HG02943 (cell line): ENCODE results near the gene SMC4.
"Not testable (repeated sequence)": the region's sequence is repeated elsewhere in the genome, so short reads cannot be mapped to it uniquely, and the experiment has no call there.

Experiments
- ATAC-seq: cut with Tn5 transposase; IDR thresholded peaks from one replicate; pipeline ENCODE4 v1.9.1; 2021; ENCODE audit warnings: mild to moderate bottlenecking, low read depth, moderate library complexity; ENCODE audit not compliant: unreplicated experiment

Gene SMC4

DNA sequence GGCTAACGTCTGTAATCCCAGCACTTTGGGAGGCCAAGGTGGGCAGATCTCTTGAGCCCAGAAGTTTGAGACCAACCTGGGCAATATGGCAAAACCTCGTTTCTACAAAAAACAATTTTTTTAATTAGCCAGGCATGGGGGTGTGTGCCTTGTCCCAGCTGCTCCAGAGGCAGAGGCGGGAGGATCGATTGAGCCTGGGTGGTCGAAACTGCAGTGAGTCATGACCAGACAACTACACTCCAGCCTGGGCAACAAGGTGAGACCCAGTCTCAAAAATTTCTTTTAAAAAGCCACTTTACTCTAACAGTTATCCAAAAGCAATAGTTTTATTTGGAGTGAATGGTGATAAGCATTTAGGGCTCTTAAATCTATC, 37.6 kb downstream of the SMC4 start:
- ATAC-seq = no peak

DNA sequence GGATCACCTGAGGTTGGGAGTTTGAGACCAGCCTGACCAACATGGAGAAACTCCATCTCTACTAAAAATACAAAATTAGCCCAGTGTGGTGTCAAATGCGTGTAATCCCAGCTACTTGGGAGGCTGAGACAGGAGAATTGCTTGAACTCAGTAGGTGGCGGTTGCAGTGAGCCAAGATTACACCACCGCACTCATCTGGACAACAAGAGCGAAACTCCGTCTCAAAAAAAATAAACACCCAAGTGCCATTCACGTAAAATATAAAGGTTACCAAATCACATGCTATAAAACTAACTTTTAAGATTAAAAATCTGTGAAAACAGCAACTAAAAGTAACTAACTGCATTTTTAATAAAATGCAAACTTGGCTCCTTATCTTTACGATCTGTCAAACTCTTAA, 41.2 kb downstream of the SMC4 start:
- no peak for ATAC-seq

DNA sequence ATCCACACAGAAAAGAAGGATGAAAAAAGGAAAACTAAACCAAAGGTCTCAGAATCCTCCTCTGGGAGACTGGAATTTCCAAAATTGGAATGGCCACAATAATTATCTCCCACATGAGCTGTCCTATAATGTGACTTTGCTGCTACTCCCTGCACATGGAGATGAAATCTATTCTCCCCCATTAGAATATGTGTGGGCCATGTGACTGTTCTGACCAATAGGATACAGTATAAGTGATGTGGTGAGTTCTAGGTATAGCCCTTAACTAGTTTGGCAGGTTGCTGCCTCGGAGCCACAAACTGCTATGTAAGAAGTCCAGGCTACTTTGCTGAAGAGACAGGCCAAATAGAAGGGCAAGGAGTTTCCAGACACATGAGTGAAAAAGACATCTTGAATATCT, 45.0 kb downstream of the SMC4 start:
- ATAC-seq = no peak

DNA sequence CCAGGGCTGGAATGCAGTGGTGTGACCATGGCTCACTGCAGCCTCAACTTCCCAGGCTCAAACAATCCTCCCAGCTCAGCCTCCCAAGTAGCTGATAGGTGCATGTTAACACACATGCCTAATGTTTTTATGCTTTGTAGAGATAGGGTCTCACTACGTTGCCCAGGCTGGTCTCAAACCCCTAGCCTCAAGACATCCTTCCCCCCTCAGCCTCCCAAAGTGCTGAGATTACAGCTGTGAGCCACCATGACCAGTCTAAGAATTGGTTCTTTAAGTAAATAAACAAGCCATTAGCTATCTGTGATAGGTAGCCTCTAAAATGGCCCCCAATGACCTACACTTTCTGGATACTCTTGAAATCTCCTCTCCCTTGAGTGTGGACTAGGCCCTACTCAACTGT, 46.4 kb downstream of the SMC4 start:
- ATAC-seq = no peak

DNA sequence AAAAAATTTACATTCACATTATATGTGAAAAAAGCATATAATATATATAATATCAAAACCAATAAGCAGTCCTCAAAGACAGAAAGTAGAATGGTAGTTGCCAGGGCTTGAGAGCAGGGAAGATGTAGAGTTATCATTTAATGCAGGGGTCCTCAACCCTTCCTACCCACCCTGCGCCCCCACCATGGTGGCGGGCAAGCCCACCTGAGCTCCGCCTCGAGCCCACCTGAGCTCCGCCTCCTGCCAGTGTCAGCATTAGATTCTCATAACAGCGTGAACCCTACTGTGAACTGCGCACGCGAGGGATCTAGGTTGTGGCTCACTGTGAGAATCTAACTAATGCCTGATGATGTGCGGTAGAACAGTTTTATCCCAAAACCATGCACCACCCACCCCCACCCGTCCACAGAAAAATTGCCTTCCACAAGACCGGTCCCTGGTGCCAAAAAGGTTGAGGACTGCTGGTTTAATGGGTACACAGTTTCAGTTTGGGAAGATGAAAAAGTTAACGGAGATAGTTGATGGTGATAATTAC, 47.1 kb downstream of the SMC4 start:
- ATAC-seq = no peak

DNA sequence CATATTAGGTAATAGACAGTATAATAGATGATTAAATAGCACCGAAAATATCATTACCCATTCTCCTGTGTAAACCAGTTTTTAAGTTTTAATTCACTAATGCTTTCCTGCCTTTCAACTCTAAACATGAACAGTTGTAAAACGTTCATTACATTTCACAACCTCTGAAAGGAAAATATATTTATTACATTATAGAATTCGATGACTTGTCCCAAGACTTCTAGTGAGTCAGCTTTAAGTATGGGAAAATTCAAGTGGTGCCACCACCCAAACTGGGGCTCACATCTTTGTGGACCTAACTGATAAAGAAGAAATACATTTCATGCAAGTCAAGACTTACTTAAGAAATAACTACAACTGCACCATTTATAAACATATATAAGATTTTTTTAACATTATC, 48.1 kb downstream of the SMC4 start:
- no peak for ATAC-seq

DNA sequence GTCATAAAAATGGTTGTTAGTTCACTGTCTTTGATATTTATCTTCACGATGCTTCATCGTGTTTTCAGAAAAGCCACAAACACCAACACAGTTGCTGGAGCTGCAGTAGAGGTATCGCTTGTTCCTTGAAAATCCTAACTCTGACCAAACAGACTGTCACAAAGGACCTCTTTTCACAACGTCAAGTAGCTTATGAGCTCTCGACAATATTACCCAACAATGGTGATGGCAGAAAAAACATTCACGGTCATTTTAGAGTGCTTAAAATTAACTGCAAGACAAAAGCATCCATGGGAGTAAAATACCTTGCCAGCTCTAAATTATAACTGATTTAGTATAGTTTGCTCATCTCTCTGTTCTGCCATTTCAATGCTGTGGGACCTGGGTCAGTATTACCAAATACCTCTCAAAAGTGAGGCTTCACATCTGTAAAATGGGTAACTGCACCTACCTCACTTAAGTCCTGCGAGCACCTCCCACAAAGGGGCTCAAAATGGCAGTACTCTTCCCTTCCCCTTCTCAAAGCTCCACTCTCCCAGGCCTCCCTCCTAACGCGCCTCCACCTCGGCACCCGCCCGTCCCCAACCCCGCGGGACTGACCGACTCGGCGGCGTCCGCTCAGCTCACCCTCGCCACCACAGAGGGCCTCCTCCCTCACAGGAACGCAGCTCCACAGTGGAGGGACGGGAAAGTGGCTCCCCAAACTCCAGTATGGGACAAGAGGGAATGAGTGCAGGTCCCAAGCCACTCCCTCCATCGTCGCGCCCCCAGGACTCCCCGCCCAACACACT, 49.6 kb downstream of the SMC4 start:
- peak; percentile 40 for ATAC-seq

DNA sequence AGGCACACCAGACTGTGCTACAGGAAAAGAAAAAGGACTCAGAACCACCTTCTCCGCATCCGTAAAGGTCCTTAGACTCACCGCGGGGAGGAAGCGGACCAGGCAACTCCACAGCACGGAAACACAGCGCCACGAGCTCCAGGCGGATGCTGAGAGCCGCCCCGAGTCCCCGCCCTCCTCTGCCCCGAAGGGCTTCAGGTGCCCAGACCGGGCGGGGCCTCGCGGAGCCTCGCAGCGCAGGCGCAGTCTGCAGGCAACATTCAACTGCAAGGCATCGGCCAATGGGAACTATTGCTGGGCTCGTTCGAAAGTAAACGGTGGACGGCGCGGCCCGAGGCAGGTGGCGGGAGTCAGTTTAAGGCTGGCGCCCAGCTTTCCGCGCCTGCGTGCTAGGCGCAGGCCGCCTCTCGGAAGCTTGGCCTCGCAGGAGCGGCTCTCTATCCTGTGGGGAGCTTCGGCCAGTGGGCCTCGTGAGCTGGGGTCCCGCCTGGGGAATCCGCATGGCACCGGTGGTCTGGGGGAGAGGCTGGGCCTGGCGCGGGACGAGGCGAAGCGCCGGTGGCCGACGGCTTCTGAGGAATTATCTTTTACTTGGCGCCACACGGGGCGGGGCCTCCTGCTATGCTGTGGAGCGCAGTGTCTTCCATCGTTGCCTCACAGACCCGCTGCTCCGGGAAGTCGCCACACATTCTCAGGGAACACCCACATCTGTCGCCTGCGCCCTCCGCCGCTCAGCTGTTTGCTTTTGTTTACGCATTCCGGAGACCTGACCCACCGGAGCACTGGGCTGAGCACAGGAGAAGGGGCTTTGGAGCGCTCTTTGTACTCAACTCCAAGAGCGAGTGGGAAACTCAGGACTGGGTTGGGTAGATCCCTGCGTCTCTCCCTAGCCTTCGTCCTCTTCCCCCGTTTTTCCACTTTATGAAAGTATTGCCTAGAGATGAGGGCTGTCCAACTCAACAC, 50.5 kb downstream of the SMC4 start, which contains the start of gene TRIM59:
Gene TRIM59, minus strand, starts transcription at position 151 of the 963 bp plus-strand sequence. CDS start 10,603 bp downstream, outside the sequence.
- ATAC-seq = peak; percentile 95

DNA sequence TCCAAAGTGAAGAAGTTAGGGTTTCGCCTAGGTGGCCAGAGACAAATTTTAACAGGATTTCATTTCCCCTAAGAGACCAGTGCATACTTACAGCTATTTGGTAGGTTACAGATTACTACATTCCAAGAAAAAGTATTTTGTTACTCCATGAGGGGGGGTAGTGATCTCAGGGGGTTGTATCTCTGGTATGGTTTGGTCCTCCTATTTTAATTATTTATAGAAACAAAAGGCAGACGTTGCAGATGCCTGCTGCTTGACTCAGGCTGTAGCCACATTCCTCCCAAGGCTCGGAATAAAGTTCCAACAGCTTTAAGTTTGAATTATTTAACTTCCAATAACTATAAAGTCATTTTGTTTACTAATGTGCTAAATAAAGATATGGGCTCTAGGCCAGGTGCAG, 51.4 kb downstream of the SMC4 start:
- no peak for ATAC-seq

DNA sequence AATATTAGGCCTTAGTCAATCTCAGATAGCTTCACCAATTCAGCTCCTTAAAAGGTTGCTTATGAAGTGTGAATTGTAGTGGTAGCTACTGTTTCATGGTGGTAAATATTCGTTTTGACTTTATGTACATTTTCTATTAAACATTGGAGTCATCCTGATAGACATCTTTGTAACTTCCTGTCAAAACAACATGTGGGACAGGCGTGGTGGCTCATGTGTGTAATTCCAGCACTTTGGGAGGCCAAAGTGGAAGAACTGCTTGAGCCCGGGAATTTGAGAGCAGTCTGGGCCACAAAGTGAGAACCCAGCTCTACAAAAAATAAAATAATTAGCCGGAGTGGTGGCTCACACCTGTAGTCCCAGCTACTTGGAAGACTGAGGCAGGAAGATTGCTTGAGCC, 52.2 kb downstream of the SMC4 start:
- ATAC-seq = no peak

DNA sequence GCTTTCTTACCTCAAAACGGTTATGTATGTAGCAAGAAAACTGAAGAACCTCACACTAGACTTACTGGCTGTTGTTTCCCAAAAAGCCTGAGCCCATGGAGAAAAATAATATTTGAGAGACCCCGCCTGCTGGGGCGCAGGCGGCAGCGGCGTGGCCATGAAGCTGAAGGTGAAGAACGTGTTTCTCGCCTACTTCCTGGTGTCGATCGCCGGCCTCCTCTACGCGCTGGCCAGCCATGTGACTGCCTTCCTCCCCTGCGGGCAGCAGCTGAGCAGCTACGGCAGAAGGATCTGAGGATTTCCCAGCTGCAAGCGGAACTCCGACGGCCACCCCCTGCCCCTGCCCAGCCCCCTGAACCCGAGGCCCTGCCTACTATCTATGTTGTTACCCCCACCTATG, 52.8 kb downstream of the SMC4 start:
- ATAC-seq = not testable (repeated sequence)

DNA sequence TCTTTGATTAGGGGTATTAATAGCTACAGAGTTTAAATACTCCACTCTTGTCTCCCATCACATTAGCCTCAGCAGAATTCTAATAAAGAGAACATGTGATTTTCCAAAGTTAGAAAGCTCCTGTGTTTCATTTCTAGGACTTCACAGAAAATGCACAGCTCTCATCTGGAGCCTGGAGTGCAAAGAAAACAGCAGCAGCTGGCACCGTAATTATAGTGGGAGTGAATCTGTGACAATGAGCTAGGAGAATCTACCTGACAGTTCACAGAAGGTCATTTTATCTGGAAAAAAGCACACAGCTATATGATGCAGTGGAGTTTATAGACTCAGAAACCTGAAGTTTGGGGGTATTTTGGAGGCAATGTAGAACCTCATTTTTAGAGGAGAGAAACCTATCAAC, 55.5 kb downstream of the SMC4 start:
- ATAC-seq = no peak

DNA sequence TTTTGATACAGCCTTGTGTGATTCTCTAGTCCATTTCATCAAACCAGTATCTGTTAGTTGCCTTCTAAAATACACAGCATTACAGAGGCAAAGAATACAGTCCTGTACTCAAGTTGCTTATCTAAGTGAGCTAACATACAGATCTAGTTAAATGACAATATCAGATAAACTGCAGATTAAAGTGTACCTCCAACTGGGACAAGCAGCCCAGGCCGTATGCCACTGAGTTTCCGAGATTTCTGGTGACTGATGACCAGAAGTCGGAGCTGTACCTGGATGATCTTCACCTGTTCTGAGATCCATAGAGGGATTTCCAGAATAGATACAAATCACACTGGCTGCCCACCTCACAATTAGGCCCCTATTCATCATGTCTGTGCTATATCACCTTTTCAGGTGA, 56.4 kb downstream of the SMC4 start:
- no peak for ATAC-seq

DNA sequence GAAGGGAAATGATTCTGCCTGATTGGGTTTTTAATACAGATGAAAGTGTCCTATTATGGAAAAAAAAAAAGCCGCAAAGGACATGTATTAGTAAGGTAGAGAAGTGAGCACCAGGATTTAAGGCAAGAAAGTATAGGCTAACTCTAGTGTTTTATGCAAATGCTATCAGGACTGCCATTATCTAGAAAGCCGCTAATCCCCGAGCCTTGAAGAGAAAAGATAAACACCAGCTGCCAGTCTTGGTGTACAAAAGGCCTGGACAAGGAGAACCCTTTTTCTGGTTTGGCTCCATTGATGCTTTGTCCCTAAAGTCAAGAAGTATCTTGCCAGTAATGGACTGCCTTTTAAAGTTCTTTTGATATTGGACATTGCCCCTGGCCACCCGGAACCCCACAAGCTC, 58.7 kb downstream of the SMC4 start:
- no peak for ATAC-seq

DNA sequence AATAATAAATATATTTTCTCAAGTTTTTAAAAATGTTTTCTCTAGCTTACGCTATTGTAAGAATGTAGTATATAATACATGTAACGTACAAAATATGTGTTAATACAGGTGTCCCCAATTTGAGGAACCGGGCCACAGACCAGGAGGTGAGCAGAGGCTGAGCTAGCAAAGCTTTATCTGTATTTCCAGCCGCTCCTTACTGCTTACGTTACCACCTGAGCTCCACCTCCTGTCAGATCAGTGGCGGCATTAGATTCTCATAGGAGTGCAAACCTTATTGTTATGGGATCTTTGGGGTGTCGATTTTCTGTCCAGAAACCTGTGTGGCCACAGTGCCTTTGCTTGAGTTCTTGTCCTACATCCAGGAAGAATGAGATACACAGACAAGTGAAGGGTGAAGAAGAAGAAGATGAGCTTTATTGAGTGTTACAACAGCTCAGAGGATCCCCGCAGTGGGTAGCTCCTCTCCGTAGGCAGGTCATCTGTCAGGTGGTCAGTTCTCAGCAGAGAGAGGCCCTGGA, 60.1 kb downstream of the SMC4 start:
- no peak for ATAC-seq

DNA sequence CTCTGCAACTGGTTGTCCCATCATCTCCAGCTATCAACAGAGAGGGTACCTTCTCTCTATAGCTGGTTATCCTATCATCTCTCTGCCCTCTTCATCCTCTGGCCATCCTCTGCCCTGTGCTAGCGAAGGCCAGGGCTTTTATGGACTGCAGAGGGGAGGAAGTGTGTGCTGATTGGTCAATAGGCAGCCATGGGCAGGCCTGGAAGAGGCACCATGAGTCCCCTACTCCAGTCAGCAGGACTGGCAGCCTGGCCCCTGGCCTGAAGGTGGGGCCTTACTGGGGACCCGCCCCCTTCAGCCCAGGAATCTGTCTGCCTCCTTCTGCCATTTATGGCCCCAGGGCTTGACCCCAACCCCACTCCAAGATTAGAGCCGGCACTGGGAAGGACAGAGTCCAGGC, 60.6 kb downstream of the SMC4 start:
- ATAC-seq = no peak

DNA sequence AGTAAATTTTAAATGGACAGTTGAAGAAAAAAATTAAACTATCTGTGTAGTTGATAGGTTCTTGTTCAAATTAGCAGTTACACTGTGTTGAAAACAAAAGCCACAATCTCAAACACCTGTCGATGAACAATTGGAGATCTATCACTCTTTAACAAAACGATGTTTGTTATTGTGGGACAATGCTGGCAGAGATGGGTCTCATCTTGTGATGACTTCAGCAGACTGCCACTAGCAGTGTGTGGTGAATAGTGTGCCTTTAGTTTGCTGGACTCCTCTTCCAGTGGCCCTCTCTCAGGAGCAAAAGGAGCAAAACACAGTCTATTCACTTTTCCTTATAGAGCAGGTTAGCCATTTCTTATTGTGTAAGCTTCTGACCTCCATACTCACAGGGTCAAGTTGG, 64.9 kb downstream of the SMC4 start:
- no peak for ATAC-seq

DNA sequence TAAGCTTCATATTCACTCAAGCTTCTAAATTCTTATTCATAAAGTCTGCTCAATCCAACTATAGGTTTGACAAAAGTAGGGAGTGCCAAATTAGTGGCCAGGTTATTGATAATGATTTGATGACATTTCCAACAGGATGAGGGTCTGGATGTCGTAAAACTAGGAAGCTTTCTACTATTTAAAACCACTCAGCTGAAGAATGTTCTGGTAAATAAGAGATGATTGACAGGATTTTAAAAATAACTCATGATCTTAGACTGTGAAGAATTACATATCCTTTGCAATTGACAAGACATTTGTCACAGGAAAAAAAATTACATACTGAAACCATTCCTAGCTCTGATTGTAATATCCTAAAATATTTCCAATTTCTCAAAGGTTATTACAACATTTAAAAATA, 65.5 kb downstream of the SMC4 start:
- no peak for ATAC-seq

DNA sequence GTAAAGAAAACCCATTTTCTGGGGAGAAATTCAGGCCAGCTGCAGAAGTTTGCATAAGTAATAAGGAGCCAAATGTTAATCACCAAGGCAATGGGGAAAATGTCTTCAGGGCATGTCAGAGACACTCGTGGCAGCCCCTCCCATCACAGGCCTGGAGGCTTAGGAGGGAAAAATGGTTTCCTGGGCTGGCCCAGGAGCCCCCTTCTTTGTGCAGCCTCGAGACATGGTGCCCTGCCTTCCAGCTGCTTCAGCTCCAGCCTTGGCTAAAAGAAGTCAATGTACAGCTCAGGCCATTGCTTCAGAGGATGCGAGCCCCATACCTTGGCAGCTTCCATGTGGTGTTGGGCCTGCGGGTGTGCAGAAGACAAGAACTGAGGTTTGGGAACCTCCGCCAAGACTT, 70.7 kb downstream of the SMC4 start:
- ATAC-seq = no peak

DNA sequence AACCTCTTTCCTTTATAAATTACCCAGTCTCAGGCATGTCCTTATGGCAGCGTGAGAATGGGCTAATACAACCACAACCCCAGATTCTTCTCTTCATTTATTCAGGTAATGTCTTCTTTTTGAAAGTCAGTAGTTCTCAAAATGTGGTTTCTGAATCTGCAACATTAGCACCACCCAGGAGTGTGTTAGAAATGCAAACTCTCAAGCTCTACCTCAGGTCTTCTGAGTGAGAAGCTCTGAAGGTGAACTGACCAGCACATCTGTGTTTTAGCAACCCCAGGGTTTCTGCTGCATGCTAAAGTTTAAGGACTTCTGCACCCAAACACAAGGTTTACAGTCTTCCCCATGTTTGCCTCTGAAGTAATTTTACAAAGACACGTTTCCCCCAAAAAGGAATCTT, 72.4 kb downstream of the SMC4 start:
- no peak for ATAC-seq

DNA sequence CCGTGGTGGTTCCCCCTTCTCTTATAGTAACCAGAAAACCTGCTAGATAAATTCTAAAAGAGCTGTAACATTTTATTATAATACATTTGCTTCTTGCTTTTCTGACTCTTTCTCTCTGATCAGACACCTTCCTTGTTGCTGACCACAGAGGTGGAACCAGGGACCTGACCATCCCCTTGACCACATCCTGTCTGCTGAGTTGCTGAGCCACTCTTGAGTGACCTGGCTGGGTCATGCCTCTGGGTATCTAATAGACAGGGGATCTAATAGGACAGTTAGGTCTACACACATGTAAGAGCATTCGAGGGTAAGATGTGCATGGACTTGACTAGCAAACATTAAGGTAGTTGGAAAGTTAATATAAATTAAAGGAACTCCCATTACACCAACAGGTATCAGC, 72.9 kb downstream of the SMC4 start:
- no peak for ATAC-seq
